Measurements from ENCODE around the gene NT5C3B. TPM values are rescaled to one million over a fixed set of nuclear protein-coding genes. Genes with fewer than 3 reads are reported as not detected.

Gene NT5C3B
- total and polyA plus RNA-seq, 4 donors: 34.9 to 68.5 (median 37.9) TPM

- ATAC-seq (ENCODE audit: insufficient read depth, low FRiP score) (no peak), DNase-seq (no peak)
- Histone ChIP-seq H3K4me3 (peak overlapping the region; percentile 32), H3K36me3 (ENCODE audit: control insufficient read depth in 4 of 4, insufficient read depth in 4 of 4, low read length in 4 of 4) (peaks cover under 1 to 15% (median 10%) of the 10 kb centered on the region in 4 donors), H3K4me1 (ENCODE audit: control insufficient read depth in 5 of 5, insufficient read depth in 5 of 5, low read length in 5 of 5) (peaks cover 10 to 27% (median 12%) of the 10 kb centered on the region in 5 donors), H3K9me3 (ENCODE audit: control insufficient read depth in 4 of 4, insufficient read depth in 3 of 4, low read length in 3 of 4) (no peaks in the 10 kb centered on the region), H3K27ac (ENCODE audit: low read depth in 1 of 2, low read length in 1 of 2) (peak overlapping the region in 1 of 2 donors; percentile 76), H3K9ac (ENCODE audit: insufficient read depth in 1 of 2, low read length in 2 of 2) (no peak overlapping the region), H3K27me3 (ENCODE audit: control insufficient read depth in 3 of 3, insufficient read depth in 3 of 3, low read length in 2 of 3) (no peaks in the 10 kb centered on the region)
- 1 to 2% methylated on average over 10 of the region's 10 CpGs for WGBS, 2 donors
- TF ChIP-seq CTCF (IDR thresholded peaks at IDR 0.05; ENCODE audit: control extremely low read depth, extremely low read depth): no peak
These were observed 29.5 kb upstream of the NT5C3B start for GRCh38 chr17:41865596-41865893.

GRCh38 chr17:41864836-41865595, 29.0 kb upstream of the NT5C3B start, which contains the start of gene KLHL11:
KLHL11 (minus strand) TSS chr17:41865423; CDS start chr17:41865370, 53 bp downstream.
- no peaks in the 10 kb centered on the region for H3K9me3 ChIP-seq (ENCODE audit: control insufficient read depth in 4 of 4, insufficient read depth in 3 of 4, low read length in 3 of 4)
- 0% methylated on average over 73 to 90 of the region's 90 CpGs for WGBS, 2 donors

GRCh38 chr17:41864498-41864835, 28.4 kb upstream of the NT5C3B start:
- Histone ChIP-seq H3K9ac (ENCODE audit: insufficient read depth in 1 of 2, low read length in 2 of 2) (peak overlapping the region; percentile 73 to 91), H3K27me3 (ENCODE audit: control insufficient read depth in 3 of 3, insufficient read depth in 3 of 3, low read length in 2 of 3) (no peaks in the 10 kb centered on the region), H3K9me3 (ENCODE audit: control insufficient read depth in 4 of 4, insufficient read depth in 3 of 4, low read length in 3 of 4) (no peaks in the 10 kb centered on the region), H3K36me3 (ENCODE audit: control insufficient read depth in 4 of 4, insufficient read depth in 4 of 4, low read length in 4 of 4) (peaks cover 0 to 10% (median 7%) of the 10 kb centered on the region in 4 donors), H3K27ac (ENCODE audit: low read depth in 1 of 2, low read length in 1 of 2) (peak overlapping the region; percentile 90 to 93), H3K4me3 (peak overlapping the region; percentile 82), H3K4me1 (ENCODE audit: control insufficient read depth in 5 of 5, insufficient read depth in 5 of 5, low read length in 5 of 5) (peaks cover 8 to 27% (median 12%) of the 10 kb centered on the region in 5 donors)
- TF ChIP-seq CTCF (IDR thresholded peaks at IDR 0.05; ENCODE audit: control extremely low read depth, extremely low read depth): no peak
- ATAC-seq (ENCODE audit: insufficient read depth, low FRiP score) (no peak), DNase-seq (no peak)
- WGBS, 2 donors: 0 to 1% methylated on average over 25 of the region's 25 CpGs

More at GRCh38 chr17:41864836-41865595, 29.0 kb upstream of the NT5C3B start, which contains the start of gene KLHL11:
- peak within 1 kb of the TSS; percentile 90 to 93 for H3K27ac ChIP-seq (ENCODE audit: low read depth in 1 of 2, low read length in 1 of 2)
- no peak for TF ChIP-seq CTCF (IDR thresholded peaks at IDR 0.05; ENCODE audit: control extremely low read depth, extremely low read depth)
- H3K36me3 ChIP-seq (ENCODE audit: control insufficient read depth in 4 of 4, insufficient read depth in 4 of 4, low read length in 4 of 4): peaks cover 0 to 13% (median 8%) of the 10 kb centered on the region in 4 donors
- no peaks in the 10 kb centered on the region for H3K27me3 ChIP-seq (ENCODE audit: control insufficient read depth in 3 of 3, insufficient read depth in 3 of 3, low read length in 2 of 3)
- DNase-seq (peak; percentile 91 to 95 (median 92)), ATAC-seq (ENCODE audit: insufficient read depth, low FRiP score) (peak; percentile 95)
- peak within 1 kb of the TSS; percentile 82 for H3K4me3 ChIP-seq
- H3K4me1 ChIP-seq (ENCODE audit: control insufficient read depth in 5 of 5, insufficient read depth in 5 of 5, low read length in 5 of 5): peaks cover 8 to 27% (median 12%) of the 10 kb centered on the region in 5 donors
- H3K9ac ChIP-seq (ENCODE audit: insufficient read depth in 1 of 2, low read length in 2 of 2): peak within 1 kb of the TSS; percentile 73 to 91
